Measurements from ENCODE around the gene PSMB7.

- TF ChIP-seq, protein P1, sequence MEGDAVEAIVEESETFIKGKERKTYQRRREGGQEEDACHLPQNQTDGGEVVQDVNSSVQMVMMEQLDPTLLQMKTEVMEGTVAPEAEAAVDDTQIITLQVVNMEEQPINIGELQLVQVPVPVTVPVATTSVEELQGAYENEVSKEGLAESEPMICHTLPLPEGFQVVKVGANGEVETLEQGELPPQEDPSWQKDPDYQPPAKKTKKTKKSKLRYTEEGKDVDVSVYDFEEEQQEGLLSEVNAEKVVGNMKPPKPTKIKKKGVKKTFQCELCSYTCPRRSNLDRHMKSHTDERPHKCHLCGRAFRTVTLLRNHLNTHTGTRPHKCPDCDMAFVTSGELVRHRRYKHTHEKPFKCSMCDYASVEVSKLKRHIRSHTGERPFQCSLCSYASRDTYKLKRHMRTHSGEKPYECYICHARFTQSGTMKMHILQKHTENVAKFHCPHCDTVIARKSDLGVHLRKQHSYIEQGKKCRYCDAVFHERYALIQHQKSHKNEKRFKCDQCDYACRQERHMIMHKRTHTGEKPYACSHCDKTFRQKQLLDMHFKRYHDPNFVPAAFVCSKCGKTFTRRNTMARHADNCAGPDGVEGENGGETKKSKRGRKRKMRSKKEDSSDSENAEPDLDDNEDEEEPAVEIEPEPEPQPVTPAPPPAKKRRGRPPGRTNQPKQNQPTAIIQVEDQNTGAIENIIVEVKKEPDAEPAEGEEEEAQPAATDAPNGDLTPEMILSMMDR (IDR thresholded peaks at IDR 0.05; ENCODE audit: low read depth, low read length) = no peak
- no peak for TF ChIP-seq POLR2A (IDR thresholded peaks at IDR 0.05; ENCODE audit: extremely low read depth, insufficient read length)
Observed at GRCh38 chr9:124439086-124439485, 23.8 kb upstream of the PSMB7 start.

All from NB4 (cell line).